ENCODE data around the gene SPDYC. TPM values are rescaled to one million over a fixed set of nuclear protein-coding genes. Genes with fewer than 3 reads are reported as not detected.

The SPDYC gene
- total RNA-seq, 2 experiments from 2014 or later: not detected

DNA sequence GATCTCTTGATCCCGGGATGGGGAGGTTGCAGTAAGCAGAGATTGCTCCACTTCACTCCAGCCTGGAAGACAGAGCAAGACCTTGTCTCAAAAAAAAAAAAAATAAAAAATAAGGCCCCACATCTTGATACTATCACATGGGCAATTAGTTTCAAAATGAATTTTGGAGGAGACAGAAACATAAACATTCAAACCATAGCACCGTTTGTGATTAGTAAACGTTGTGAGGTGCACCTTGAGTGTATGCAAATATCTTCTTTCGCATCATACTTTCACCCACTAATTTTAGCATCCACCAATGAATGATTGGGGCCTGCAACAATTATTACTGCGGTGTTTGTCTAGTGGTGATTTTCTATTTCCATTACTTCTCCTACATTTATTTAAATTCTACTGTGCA is 11.0 kb upstream of the SPDYC start:
- ChIA-PET POLR2A (no interaction called here), CTCF (interaction anchor here (1.3 kb wide), 1 partner anchor 66 kb away, joined by 3 read pairs; no protein-coding TSS in a partner anchor)
- no peaks in the 10 kb centered on the region for H3K36me3 Mint-ChIP-seq (ENCODE audit: low read depth)
- no peak overlapping the region for H3K4me3 Mint-ChIP-seq
- H3K27me3 Mint-ChIP-seq: no peaks in the 10 kb centered on the region
- DNase-seq (no peak), ATAC-seq (no peak)
- H3K9me3 Mint-ChIP-seq: no peaks in the 10 kb centered on the region
- H3K27ac Mint-ChIP-seq: no peak overlapping the region
- no peak for TF ChIP-seq CTCF (IDR thresholded peaks at IDR 0.05)
- intact Hi-C loops (cut with micrococcal nuclease): no loop called here
- no peaks in the 10 kb centered on the region for H3K4me1 Mint-ChIP-seq (ENCODE audit: low read depth)

- Mint-ChIP-seq H3K27ac (no peak overlapping the region), H3K4me1 (ENCODE audit: low read depth) (no peaks in the 10 kb centered on the region), H3K9me3 (no peaks in the 10 kb centered on the region), H3K36me3 (ENCODE audit: low read depth) (no peaks in the 10 kb centered on the region), H3K27me3 (no peaks in the 10 kb centered on the region), H3K4me3 (no peak overlapping the region)
- intact Hi-C loops (cut with micrococcal nuclease): no loop called here
- TF ChIP-seq CTCF (IDR thresholded peaks at IDR 0.05): no peak
- ChIA-PET POLR2A (no interaction called here), CTCF (interaction anchor here (1.7 kb wide), 1 partner anchor 20 kb away, joined by 5 read pairs; the partner anchor contains the start of gene CAPN1)
- no peak for ATAC-seq
- DNase-seq: no peak
Observed at GRCh38 chr11:65160643-65161042, 9.4 kb upstream of the SPDYC start.

GRCh38 chr11:65163684-65164083 is 6.3 kb upstream of the SPDYC start:
- Mint-ChIP-seq H3K4me3 (no peak overlapping the region), H3K36me3 (ENCODE audit: low read depth) (no peaks in the 10 kb centered on the region), H3K27ac (no peak overlapping the region), H3K9me3 (no peaks in the 10 kb centered on the region), H3K4me1 (ENCODE audit: low read depth) (no peaks in the 10 kb centered on the region), H3K27me3 (no peaks in the 10 kb centered on the region)
- intact Hi-C loops (cut with micrococcal nuclease): no loop called here
- ChIA-PET CTCF (no interaction called here), POLR2A (interaction anchor here (0.6 kb wide), 1 partner anchor 104 kb away, joined by 3 read pairs; no protein-coding TSS in a partner anchor)
- no peak for TF ChIP-seq CTCF (IDR thresholded peaks at IDR 0.05)
- DNase-seq (no peak), ATAC-seq (no peak)

DNA sequence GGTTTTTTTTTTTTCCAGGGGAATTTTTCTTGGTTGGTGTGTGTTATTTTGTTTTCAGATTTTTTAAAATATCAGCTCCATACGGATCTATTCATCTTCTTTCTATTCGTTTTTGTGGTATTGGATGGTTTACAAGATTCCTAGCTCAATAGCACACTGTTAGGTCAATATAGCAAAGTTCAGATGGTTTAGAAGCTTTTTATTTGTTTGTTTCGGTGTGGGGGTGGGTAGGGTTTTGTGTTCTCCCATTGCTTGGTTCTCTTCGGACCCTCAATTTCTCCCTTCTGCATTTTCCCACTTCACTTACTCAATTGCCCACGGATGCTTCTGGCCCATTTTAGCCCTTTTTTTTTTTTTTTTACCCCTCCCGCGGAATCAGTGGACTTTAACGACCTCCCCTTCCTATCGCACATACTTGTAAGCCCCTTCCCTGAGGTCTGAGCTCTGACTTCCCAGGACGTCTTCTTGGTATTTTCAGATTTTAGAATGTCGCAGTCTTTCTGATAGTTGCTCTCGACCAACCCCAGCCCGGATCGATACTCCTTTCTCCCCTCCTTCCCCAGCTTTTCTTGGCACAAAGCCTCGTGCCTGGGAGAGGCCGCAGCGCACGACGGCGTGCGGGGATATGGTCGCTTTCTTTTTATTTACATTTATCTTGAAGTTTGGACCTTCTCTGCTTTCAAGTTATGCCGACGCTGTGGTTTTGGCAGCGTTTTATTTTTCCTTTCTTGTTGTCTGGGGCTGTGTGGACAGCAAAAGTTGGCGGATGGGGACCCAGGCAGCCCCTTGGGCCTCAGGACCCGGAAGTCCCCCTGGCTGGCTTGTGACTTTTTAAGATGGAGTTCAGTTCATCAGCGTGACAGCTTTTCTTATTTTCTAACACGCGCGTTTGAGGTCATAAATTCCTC is 4.4 kb upstream of the SPDYC start:
- ChIA-PET CTCF (no interaction called here), POLR2A (interaction anchor here (0.7 kb wide), 1 partner anchor 34 kb away, joined by 3 read pairs; no protein-coding TSS in a partner anchor)
- no peaks in the 10 kb centered on the region for H3K27me3 Mint-ChIP-seq
- H3K4me3 Mint-ChIP-seq: no peak overlapping the region
- TF ChIP-seq CTCF (IDR thresholded peaks at IDR 0.05): no peak
- no peaks in the 10 kb centered on the region for H3K9me3 Mint-ChIP-seq
- intact Hi-C loops (cut with micrococcal nuclease): no loop called here
- no peaks in the 10 kb centered on the region for H3K36me3 Mint-ChIP-seq (ENCODE audit: low read depth)
- DNase-seq (no peak), ATAC-seq (no peak)
- H3K27ac Mint-ChIP-seq: no peak overlapping the region
- H3K4me1 Mint-ChIP-seq (ENCODE audit: low read depth): no peaks in the 10 kb centered on the region

DNA sequence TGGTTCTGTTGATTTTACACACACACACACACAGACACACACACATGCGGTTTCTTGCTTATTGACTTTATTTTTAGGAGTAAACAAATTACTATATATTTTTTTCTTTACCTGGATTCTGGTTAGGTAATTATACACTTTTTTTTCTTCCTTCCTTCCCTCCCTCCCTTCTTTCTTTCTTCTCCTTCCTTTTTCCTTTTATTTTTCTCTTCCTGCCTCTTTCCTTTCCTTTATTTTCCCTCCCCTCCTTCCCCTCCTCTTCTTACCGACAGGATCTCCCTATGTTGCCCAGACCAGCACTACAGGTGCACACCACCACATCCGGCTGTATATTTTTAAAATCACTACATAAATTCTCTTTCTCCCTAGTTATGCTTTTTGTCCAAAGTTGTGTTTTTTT is 3.1 kb upstream of the SPDYC start:
- ATAC-seq (no peak), DNase-seq (no peak)
- no peaks in the 10 kb centered on the region for H3K9me3 Mint-ChIP-seq
- intact Hi-C loops (cut with micrococcal nuclease): no loop called here
- TF ChIP-seq CTCF (IDR thresholded peaks at IDR 0.05): no peak
- no peak overlapping the region for H3K27ac Mint-ChIP-seq
- POLR2A ChIA-PET: no interaction called here
- no peak overlapping the region for H3K4me3 Mint-ChIP-seq
- no peaks in the 10 kb centered on the region for H3K36me3 Mint-ChIP-seq (ENCODE audit: low read depth)
- H3K4me1 Mint-ChIP-seq (ENCODE audit: low read depth): no peaks in the 10 kb centered on the region
- no peaks in the 10 kb centered on the region for H3K27me3 Mint-ChIP-seq
- CTCF ChIA-PET: interaction anchor here (1.1 kb wide), 1 partner anchor 59 kb away, joined by 3 read pairs; no protein-coding TSS in a partner anchor
